HT-29 (cell line): ENCODE data around the gene ASB15. TPM values are rescaled to one million over a fixed set of nuclear protein-coding genes. Genes with fewer than 3 reads are reported as not detected.

Source experiments
- DNase-seq: peaks from one replicate; pipeline ENCODE4 v3.0.0-alpha.2; 2015; ENCODE audit warnings: low spot score
- total RNA-seq: library from RNA; depleted of rRNA; stranded (reverse); fragments of >200 nt; shearing (Covaris generic); gene quantifications from 2 replicates; pipeline ENCODE4 v1.2.3, GENCODE V29; 2014

ASB15 gene
- total RNA-seq, 1 experiment from 2014 or later, result not detected

- DNase-seq, result peak; percentile 50
These were observed 34.1 kb downstream of the ASB15 start for GRCh38 chr7:123635551-123636359.

DNA sequence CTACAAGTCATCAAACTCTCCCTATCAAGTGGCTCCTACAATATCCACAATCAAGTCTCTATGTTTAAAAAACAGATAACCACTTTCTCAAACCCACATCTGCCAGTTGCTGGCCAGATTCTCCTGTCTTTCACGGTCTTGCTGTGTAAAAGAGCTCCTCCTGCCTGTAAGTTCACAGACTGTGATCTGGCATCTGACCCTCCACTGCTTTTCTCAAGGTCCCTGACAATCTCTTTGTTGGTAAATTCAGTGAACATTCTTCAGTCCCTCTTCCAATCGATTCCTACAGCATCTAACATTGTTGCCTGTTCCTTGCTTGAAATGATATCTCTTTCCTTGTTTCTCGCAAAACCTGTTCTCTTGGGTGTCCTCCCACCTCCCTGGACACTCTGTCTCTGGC is 35.6 kb downstream of the ASB15 start:
- DNase-seq, result peak; percentile 5

GRCh38 chr7:123637878-123638277 is 36.3 kb downstream of the ASB15 start:
- DNase-seq, result no peak

DNA sequence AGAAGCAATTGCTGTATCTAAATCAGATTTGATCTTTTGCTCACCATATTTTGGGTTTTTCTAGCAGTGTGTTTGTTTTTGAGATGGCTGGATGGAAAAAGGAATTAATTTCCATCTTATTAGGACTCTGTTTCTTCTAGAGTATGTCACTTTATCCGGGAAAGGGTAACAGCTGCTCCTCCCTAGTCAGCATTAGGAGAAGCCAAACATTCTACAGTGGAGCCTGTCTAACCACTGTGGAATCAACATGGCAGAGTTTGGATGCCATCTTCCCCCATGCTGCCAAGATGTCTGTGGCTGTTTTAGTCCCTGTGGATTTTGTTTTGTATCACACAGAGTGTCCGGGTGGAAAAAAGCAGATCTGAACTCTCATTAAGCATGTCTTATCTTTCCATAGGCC is 38.0 kb downstream of the ASB15 start:
- DNase-seq, result no peak

DNA sequence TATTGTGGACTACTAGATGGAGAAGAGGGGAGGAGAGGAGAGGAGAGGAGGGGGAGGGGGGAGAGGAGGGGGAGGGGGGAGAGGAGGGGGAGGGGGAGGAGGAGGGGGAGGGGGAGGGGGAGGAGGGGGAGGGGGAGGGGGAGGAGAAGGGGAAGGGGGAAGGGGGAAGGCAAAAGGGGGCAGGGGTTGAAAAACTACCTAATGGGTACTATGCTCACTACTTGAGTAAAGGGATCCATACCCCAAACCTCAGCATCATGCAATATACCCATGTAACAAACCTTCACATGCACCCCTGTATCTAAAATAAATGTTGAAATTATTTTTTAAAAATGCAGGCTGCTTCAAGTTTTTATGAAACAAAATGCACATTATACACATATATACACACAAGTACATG is 39.0 kb downstream of the ASB15 start:
- DNase-seq, result no peak

GRCh38 chr7:123641901-123642300 is 40.3 kb downstream of the ASB15 start:
- DNase-seq, result no peak

GRCh38 chr7:123643495-123644441 is 42.1 kb downstream of the ASB15 start:
- peak; percentile 24 for DNase-seq

DNA sequence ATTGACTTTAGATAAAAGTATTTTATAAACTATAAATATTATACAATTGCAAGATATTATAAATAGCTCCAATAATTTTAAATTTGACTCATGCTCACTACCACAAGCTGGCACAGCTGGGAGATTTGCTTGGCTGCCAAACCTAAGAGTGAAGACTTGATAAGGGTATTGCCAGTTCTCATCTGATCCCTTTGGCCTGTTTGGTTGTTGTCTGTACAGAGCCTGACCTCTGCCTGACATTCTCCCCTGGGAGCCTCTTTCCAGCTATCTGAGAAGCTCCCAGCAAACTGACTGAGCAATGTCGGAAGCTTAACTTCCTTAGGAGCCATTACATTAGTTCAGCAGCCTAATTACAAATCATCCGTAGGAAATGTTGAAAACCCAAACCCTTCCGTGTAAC is 43.9 kb downstream of the ASB15 start:
- no peak for DNase-seq

GRCh38 chr7:123647106-123647730 is 45.6 kb downstream of the ASB15 start:
- DNase-seq, result no peak

DNA sequence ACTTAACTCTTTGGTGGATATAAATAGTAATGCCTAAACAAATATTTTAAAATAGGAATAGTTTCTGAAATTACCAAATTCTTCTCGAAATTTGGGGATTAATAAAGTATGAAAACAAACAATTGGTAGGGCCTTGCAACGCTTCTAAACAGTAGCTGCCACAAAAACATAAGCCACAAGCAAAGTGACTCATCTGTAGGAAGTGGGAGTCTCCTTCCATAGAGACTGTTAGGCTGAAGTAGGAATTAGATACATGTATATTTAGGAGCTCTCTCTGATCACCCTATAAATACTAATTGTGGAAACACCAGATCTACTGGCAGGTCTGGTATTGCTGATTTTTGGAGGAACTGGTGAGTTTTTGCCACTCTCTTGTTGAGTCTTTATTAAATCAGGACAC is 48.3 kb downstream of the ASB15 start:
- no peak for DNase-seq

DNA sequence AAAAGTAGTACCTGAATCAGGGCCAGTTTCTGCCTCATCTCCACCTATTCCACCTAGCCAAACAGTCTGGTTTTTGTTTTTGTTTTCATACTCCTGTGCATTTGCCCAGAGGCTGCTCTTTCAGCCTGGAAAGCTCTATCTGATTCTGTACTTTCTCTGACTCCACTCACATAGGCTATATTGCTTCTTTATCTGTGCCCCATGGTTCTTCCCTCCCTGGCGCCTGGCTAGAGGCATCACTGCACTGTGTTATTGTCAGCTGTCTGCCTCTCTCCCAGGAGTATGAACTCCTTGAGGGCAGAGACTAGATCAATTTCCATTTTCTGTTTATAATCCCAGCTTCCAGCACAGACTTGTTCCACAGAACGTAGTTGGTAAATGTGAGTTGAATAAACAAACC is 49.0 kb downstream of the ASB15 start:
- no peak for DNase-seq

- DNase-seq, result no peak
These were observed 50.8 kb downstream of the ASB15 start for GRCh38 chr7:123652406-123652805.

- no peak for DNase-seq
These were observed 51.5 kb downstream of the ASB15 start for GRCh38 chr7:123653162-123653561.

DNA sequence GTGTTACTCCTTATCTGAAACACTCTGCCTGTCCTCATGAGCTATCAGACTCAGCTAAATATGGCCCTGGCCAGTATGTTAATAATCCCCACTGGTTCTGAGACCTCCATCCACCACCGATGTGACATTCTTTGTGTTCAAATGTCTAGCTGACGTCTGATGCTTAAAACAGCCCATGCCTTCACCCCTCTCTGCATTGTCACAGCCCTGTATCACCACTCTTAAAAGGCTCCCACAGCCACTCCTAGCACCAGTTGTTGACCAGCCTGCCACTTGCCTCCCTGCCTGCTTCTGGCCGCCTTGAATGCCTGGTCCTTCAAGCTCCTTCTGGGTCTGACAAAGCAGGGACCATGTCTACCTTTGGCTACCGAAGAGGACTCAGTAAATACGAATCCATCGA is 54.0 kb downstream of the ASB15 start, which contains the start of gene LMOD2:
Gene LMOD2, plus strand, starts transcription at position 253 of the 400 bp plus-strand sequence. Its CDS starts 98 bp downstream, at position 351.
- DNase-seq, result no peak

DNA sequence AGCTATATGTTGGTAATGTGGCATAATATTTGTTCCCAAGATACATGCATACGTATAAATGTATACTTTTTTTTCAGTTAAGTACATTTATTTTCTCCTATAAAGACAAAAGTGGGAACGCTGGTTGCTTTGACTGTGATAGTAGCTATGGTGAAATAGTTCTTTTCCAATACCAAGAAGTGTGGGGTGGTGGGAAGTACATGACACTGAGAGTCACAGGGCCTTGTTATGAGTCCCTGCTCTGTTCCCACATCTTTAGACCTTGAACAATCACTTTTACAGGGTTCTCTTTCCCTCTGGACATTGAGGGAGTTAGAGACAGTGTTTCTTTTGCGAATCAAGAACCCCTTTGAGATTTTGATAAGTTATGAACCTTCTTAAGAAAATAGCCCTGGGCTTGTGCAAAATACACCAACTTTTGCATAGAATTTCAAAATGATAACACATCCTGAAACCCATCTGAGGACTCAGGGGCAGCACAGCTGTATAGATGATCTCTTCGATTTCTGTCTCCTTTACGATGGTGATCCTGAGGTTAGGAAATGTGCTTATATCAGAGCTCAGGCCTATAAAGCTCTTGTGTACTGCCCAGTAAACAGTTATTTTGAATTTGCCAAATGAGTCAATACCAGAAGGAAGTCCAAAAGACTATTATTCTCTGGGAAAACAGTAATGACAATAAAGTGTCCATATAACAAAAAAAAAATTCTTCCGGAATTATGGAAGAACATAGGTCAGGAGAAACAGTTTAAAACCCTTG is 55.1 kb downstream of the ASB15 start:
- DNase-seq, result no peak

GRCh38 chr7:123657304-123657685 is 55.7 kb downstream of the ASB15 start:
- no peak for DNase-seq

DNA sequence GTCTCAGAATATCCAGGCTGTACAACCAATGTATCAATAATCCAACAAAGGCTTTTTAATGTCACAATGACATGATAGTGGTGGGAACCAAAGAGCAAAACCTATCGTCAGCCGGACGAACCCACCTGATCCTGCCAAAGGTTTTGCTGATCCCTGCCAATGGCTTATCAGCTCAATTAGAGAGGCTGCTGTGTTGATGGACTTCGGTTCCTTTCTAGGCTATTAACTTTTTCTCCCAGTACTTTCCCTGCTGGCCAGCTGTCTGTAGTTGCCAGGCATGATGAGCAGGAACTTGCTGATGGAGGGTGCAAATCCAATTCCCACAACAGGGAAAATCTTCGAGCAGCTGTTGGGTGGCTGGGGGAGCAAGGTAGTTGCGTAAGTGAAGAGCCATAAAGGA is 56.4 kb downstream of the ASB15 start:
- no peak for DNase-seq

- no peak for DNase-seq
These were observed 59.1 kb downstream of the ASB15 start for GRCh38 chr7:123660514-123661354.

DNA sequence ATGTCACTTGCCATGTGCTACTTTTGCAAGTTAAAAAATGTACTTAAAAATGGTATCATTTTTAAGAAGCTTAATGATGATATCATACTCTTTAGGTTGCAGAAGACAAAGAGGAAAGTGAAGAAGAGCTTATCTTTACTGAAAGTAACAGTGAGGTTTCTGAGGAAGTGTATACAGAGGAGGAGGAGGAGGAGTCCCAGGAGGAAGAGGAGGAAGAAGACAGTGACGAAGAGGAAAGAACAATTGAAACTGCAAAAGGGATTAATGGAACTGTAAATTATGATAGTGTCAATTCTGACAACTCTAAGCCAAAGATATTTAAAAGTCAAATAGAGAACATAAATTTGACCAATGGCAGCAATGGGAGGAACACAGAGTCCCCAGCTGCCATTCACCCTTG is 60.1 kb downstream of the ASB15 start:
- no peak for DNase-seq

DNA sequence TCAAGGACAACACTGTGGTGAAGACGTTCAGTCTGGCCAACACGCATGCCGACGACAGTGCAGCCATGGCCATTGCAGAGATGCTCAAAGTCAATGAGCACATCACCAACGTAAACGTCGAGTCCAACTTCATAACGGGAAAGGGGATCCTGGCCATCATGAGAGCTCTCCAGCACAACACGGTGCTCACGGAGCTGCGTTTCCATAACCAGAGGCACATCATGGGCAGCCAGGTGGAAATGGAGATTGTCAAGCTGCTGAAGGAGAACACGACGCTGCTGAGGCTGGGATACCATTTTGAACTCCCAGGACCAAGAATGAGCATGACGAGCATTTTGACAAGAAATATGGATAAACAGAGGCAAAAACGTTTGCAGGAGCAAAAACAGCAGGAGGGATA is 60.7 kb downstream of the ASB15 start:
- no peak for DNase-seq
